HG03025 (cell line): Measurements from ENCODE around the gene TFIP11.
"Not testable (repeated sequence)": the region's sequence is repeated elsewhere in the genome, so short reads cannot be mapped to it uniquely, and the experiment has no call there.

Experiments
- ATAC-seq: cut with Tn5 transposase; IDR thresholded peaks from one replicate; pipeline ENCODE4 v1.9.1; 2021; ENCODE audit warnings: mild to moderate bottlenecking, moderate library complexity; ENCODE audit not compliant: unreplicated experiment, low FRiP score

The TFIP11 gene

GRCh38 chr22:26542831-26543230 is 30.6 kb upstream of the TFIP11 start:
- no peak for ATAC-seq

GRCh38 chr22:26541167-26541819 is 29.0 kb upstream of the TFIP11 start:
- ATAC-seq: no peak

GRCh38 chr22:26540119-26540518 is 27.8 kb upstream of the TFIP11 start:
- ATAC-seq: no peak

GRCh38 chr22:26536762-26537134 is 24.5 kb upstream of the TFIP11 start:
- no peak for ATAC-seq

GRCh38 chr22:26536056-26536761 is 23.9 kb upstream of the TFIP11 start:
- ATAC-seq: no peak

- no peak for ATAC-seq
Observed at GRCh38 chr22:26535603-26535908, 23.3 kb upstream of the TFIP11 start.

- ATAC-seq: no peak
Observed at GRCh38 chr22:26534874-26535602, 22.8 kb upstream of the TFIP11 start.

GRCh38 chr22:26534171-26534855 is 22.0 kb upstream of the TFIP11 start:
- no peak for ATAC-seq

GRCh38 chr22:26529345-26529744 is 17.1 kb upstream of the TFIP11 start:
- ATAC-seq: no peak

- ATAC-seq: not testable (repeated sequence)
Observed at GRCh38 chr22:26528518-26528917, 16.2 kb upstream of the TFIP11 start.

- no peak for ATAC-seq
Observed at GRCh38 chr22:26527574-26528465, 15.5 kb upstream of the TFIP11 start.

- no peak for ATAC-seq
Observed at GRCh38 chr22:26527167-26527566, 14.9 kb upstream of the TFIP11 start.

GRCh38 chr22:26525946-26526564 is 13.8 kb upstream of the TFIP11 start:
- no peak for ATAC-seq

GRCh38 chr22:26524870-26525269 is 12.6 kb upstream of the TFIP11 start:
- ATAC-seq: no peak

- ATAC-seq: no peak
Observed at GRCh38 chr22:26522592-26522991, 10.3 kb upstream of the TFIP11 start.

GRCh38 chr22:26522012-26522411 is 9.7 kb upstream of the TFIP11 start:
- ATAC-seq: no peak

GRCh38 chr22:26517429-26517828 is 5.2 kb upstream of the TFIP11 start:
- ATAC-seq: no peak

- no peak for ATAC-seq
Observed at GRCh38 chr22:26516503-26516902, 4.2 kb upstream of the TFIP11 start.

- ATAC-seq: no peak
Observed at GRCh38 chr22:26515931-26516330, 3.7 kb upstream of the TFIP11 start.
